SU-DHL-6 (cell line): Measurements from ENCODE around the gene SLAMF7.

ENCODE experiments used
- H2AFZ ChIP-seq: fragments of 200-600 bp; sonication (generic); 2 replicates; pipeline ENCODE4 v1.6.1; 2014; ENCODE audit warnings: low read depth, mild to moderate bottlenecking, moderate library complexity, mixed read lengths, antibody characterized with exemption, low read length; ENCODE audit not compliant: severe bottlenecking
- H3F3A ChIP-seq: fragments of 200-600 bp; shearing (Covaris generic); 2 replicates; pipeline ENCODE4 v1.6.0; 2016; ENCODE audit warnings: antibody characterized with exemption, mild to moderate bottlenecking; ENCODE audit not compliant: insufficient read depth
- H3K27ac ChIP-seq: fragments of 200-600 bp; sonication (generic); 2 replicates; pipeline ENCODE4 v1.5.1; 2016; ENCODE audit warnings: low read depth, mild to moderate bottlenecking, low read length, moderate library complexity, mixed read lengths
- H3K27me3 ChIP-seq: fragments of 200-600 bp; sonication (generic), shearing (Covaris generic); 2 replicates; pipeline ENCODE4 v1.6.0; 2014; ENCODE audit warnings: mild to moderate bottlenecking, low read length
- H3K36me3 ChIP-seq: fragments of 200-600 bp; sonication (generic); 2 replicates; pipeline ENCODE4 v1.6.1; 2014; ENCODE audit warnings: mild to moderate bottlenecking, low read length, mixed read lengths
- H3K4me2 ChIP-seq: fragments of 300-600, 200-600 bp; shearing (Covaris generic), sonication (generic); 2 replicates; pipeline ENCODE4 v1.6.0; 2014; ENCODE audit warnings: low read length, low read depth, mild to moderate bottlenecking; ENCODE audit not compliant: poor library complexity, severe bottlenecking
- H3K4me3 ChIP-seq: fragments of 200-600 bp; sonication (generic); 2 replicates; pipeline ENCODE4 v1.5.1; 2014; ENCODE audit warnings: antibody characterized with exemption, low read length, mild to moderate bottlenecking, mixed read lengths; ENCODE audit not compliant: insufficient read depth, poor library complexity, severe bottlenecking
- H3K79me2 ChIP-seq: fragments of 200-600 bp; sonication (generic); 2 replicates; pipeline ENCODE4 v1.6.1; 2014; ENCODE audit warnings: mild to moderate bottlenecking, low read length, moderate library complexity; ENCODE audit not compliant: insufficient read depth
- H3K9ac ChIP-seq: fragments of 200-600 bp; sonication (generic); 2 replicates; pipeline ENCODE4 v1.7.0; 2014; ENCODE audit warnings: mild to moderate bottlenecking, low read length
- H3K9me2 ChIP-seq: fragments of 200-600 bp; sonication (generic); replicated peaks from 2 replicates; pipeline ENCODE4 v1.6.1; 2014; ENCODE audit warnings: low read length; ENCODE audit not compliant: insufficient read depth
- H3K9me3 ChIP-seq: fragments of 200-600 bp; sonication (generic); 2 replicates; pipeline ENCODE4 v1.6.1; 2014; ENCODE audit warnings: low read length, mixed read lengths; ENCODE audit not compliant: insufficient read depth
- H4K20me1 ChIP-seq: fragments of 200-600 bp; sonication (generic); 2 replicates; pipeline ENCODE4 v1.6.1; 2014; ENCODE audit warnings: low read depth, mild to moderate bottlenecking, antibody characterized with exemption, low read length, moderate library complexity, mixed read lengths
- EZH2phosphoT487 ChIP-seq: fragments of 200-600 bp; sonication (generic), shearing (Covaris generic); conservative IDR thresholded peaks from 2 replicates; pipeline ENCODE4 v1.6.1; 2018; ENCODE audit warnings: mild to moderate bottlenecking, antibody characterized with exemption, low read length, moderate library complexity, mixed read lengths
- TF ChIP-seq, protein P1 (sequence below): fragments of 200-600 bp; sonication (generic); IDR thresholded peaks from one replicate; pipeline ENCODE4 v1.5.1; 2017; ENCODE audit warnings: antibody characterized with exemption, mild to moderate bottlenecking, low read length, moderate library complexity; ENCODE audit not compliant: insufficient read depth, poor library complexity, severe bottlenecking

The SLAMF7 gene

DNA sequence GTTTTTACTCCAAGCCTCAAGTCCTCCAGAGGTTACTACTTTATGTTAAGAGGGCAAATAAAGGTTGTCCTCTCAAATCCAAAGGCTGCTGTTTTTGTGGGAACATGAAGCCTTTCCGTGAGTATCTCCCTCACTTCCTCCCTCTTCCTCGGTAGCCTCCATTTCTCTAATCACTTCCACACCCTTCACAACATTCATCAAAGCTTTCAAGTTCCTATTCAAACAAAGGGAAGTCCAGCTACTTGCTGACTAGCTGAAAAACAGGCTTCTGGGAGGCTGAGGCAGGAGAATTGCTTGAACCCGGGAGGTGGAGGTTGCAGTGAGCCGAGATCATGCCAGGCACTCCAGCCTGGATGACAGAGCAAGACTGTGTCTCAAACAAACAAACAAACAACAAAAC is 20.8 kb upstream of the SLAMF7 start:
- Histone ChIP-seq H3K9ac (no peak overlapping the region), H3K4me3 (no peak overlapping the region), H3K27ac (no peak overlapping the region), H4K20me1 (no peaks in the 10 kb centered on the region), H3K9me2 (no peaks in the 10 kb centered on the region), H3K4me2 (no peak overlapping the region), H3F3A (peaks cover 13% of the 10 kb centered on the region), H2AFZ (no peak overlapping the region), H3K79me2 (no peaks in the 10 kb centered on the region), H3K9me3 (no peaks in the 10 kb centered on the region), H3K36me3 (no peaks in the 10 kb centered on the region), H3K27me3 (no peaks in the 10 kb centered on the region)
- TF ChIP-seq, protein P1, sequence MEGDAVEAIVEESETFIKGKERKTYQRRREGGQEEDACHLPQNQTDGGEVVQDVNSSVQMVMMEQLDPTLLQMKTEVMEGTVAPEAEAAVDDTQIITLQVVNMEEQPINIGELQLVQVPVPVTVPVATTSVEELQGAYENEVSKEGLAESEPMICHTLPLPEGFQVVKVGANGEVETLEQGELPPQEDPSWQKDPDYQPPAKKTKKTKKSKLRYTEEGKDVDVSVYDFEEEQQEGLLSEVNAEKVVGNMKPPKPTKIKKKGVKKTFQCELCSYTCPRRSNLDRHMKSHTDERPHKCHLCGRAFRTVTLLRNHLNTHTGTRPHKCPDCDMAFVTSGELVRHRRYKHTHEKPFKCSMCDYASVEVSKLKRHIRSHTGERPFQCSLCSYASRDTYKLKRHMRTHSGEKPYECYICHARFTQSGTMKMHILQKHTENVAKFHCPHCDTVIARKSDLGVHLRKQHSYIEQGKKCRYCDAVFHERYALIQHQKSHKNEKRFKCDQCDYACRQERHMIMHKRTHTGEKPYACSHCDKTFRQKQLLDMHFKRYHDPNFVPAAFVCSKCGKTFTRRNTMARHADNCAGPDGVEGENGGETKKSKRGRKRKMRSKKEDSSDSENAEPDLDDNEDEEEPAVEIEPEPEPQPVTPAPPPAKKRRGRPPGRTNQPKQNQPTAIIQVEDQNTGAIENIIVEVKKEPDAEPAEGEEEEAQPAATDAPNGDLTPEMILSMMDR = no peak
- no peak for TF ChIP-seq EZH2phosphoT487

GRCh38 chr1:160720356-160721085 is 18.5 kb upstream of the SLAMF7 start:
- no peak overlapping the region for H3K4me2 ChIP-seq
- TF ChIP-seq, protein P1 = no peak
- TF ChIP-seq EZH2phosphoT487 = no peak

DNA sequence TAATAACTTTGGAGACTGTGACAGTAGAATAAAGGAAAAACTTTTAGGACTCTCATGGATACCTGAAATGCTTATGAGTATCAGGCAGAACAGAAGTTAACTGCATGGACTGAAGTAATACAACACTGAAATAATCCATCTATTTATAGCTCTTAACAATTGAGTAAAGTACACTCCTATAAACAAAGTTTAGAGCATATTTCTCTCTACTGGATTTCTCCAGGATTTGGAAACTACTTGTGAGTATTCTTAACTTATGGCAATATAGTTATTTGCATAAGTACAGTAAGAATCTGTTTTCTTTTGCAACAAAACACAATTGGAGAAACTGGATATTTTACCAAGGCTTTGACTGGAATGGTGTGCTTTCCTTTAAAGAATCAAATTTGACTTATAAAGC is 17.6 kb upstream of the SLAMF7 start:
- H3K4me2 ChIP-seq = no peak overlapping the region
- no peak overlapping the region for H3K27ac ChIP-seq
- no peaks in the 10 kb centered on the region for H3K9me2 ChIP-seq
- H3K79me2 ChIP-seq = no peaks in the 10 kb centered on the region
- no peak overlapping the region for H2AFZ ChIP-seq
- no peaks in the 10 kb centered on the region for H4K20me1 ChIP-seq
- no peaks in the 10 kb centered on the region for H3K27me3 ChIP-seq
- H3K36me3 ChIP-seq = no peaks in the 10 kb centered on the region
- H3K9ac ChIP-seq = no peak overlapping the region
- H3K9me3 ChIP-seq = no peaks in the 10 kb centered on the region
- TF ChIP-seq EZH2phosphoT487 = no peak
- TF ChIP-seq, protein P1 = no peak
- no peaks in the 10 kb centered on the region for H3F3A ChIP-seq
- H3K4me3 ChIP-seq = no peak overlapping the region

More at GRCh38 chr1:160720356-160721085, 18.5 kb upstream of the SLAMF7 start:
- H4K20me1 ChIP-seq = no peaks in the 10 kb centered on the region
- no peak overlapping the region for H3K9ac ChIP-seq
- no peak overlapping the region for H3K4me3 ChIP-seq
- no peak overlapping the region for H2AFZ ChIP-seq
- H3K79me2 ChIP-seq = no peaks in the 10 kb centered on the region
- no peaks in the 10 kb centered on the region for H3K9me3 ChIP-seq
- H3K27ac ChIP-seq = no peak overlapping the region
- H3K9me2 ChIP-seq = no peaks in the 10 kb centered on the region
- no peaks in the 10 kb centered on the region; the same call in 1 of the 2 replicates for H3F3A ChIP-seq
- H3K36me3 ChIP-seq = no peaks in the 10 kb centered on the region
- H3K27me3 ChIP-seq = no peaks in the 10 kb centered on the region
